Inflammatory macrophage (primary cell): ENCODE data around the gene MORN1.
A peak's percentile ranks its signal among the peaks of the same experiment; 100 is the strongest.
"Not testable (repeated sequence)": the region's sequence is repeated elsewhere in the genome, so short reads cannot be mapped to it uniquely, and the experiment has no call there.

Experiments used
- DNase-seq, 2 donors: peaks; one replicate each; pipeline ENCODE4 v3.0.0-alpha.2; 2020 to 2022
- total RNA-seq, 18 experiments: gene quantifications; one replicate each; lab custom pipeline; 2026; ENCODE audit warnings: mixed read lengths in 6 of 18, inconsistent platforms in 2 of 18; lab: John Stamatoyannopoulos, UW

Gene MORN1
- total RNA-seq, result 0.58 to 4.8 (median 2.4) reads per million in 18 experiments

GRCh38 chr1:2391041-2391930 is at the start of gene MORN1, which contains the start of gene RER1:
MORN1 (minus strand) TSS chr1:2391554; CDS start chr1:2391533, 21 bp downstream.
RER1 (plus strand) TSS chr1:2391841; CDS start chr1:2395791, 3,950 bp downstream.
- DNase-seq, result peak; percentile 100

GRCh38 chr1:2440346-2440745 is 49.0 kb upstream of the MORN1 start:
- not testable (repeated sequence) for DNase-seq

- no peak for DNase-seq
Measured at GRCh38 chr1:2439369-2439768, 48.0 kb upstream of the MORN1 start.

- DNase-seq, result no peak
Measured at GRCh38 chr1:2438641-2439040, 47.3 kb upstream of the MORN1 start.

- DNase-seq, result no peak
Measured at GRCh38 chr1:2438038-2438437, 46.7 kb upstream of the MORN1 start.

GRCh38 chr1:2437617-2438016 is 46.3 kb upstream of the MORN1 start:
- no peak for DNase-seq

- no peak for DNase-seq
Measured at GRCh38 chr1:2436876-2437275, 45.5 kb upstream of the MORN1 start.

- no peak for DNase-seq
Measured at GRCh38 chr1:2435746-2436355, 44.5 kb upstream of the MORN1 start.

GRCh38 chr1:2435091-2435490 is 43.7 kb upstream of the MORN1 start:
- DNase-seq, result no peak

GRCh38 chr1:2433936-2434655 is 42.7 kb upstream of the MORN1 start:
- DNase-seq, result no peak

GRCh38 chr1:2433196-2433595 is 41.8 kb upstream of the MORN1 start:
- no peak for DNase-seq

- no peak for DNase-seq
Measured at GRCh38 chr1:2432441-2432844, 41.1 kb upstream of the MORN1 start.

- DNase-seq, result no peak
Measured at GRCh38 chr1:2431518-2431917, 40.2 kb upstream of the MORN1 start.

- no peak for DNase-seq
Measured at GRCh38 chr1:2431103-2431502, 39.7 kb upstream of the MORN1 start.

- no peak for DNase-seq
Measured at GRCh38 chr1:2430592-2430973, 39.2 kb upstream of the MORN1 start.

GRCh38 chr1:2429780-2430591 is 38.6 kb upstream of the MORN1 start:
- DNase-seq, result peak in 1 of 2 donors; percentile 6

GRCh38 chr1:2428490-2428889 is 37.1 kb upstream of the MORN1 start:
- no peak for DNase-seq

- no peak for DNase-seq
Measured at GRCh38 chr1:2427976-2428375, 36.6 kb upstream of the MORN1 start.

- no peak for DNase-seq
Measured at GRCh38 chr1:2427051-2427450, 35.7 kb upstream of the MORN1 start.

- DNase-seq, result no peak
Measured at GRCh38 chr1:2426540-2426939, 35.2 kb upstream of the MORN1 start.

GRCh38 chr1:2425892-2426291 is 34.5 kb upstream of the MORN1 start:
- no peak for DNase-seq

GRCh38 chr1:2422523-2422922 is 31.2 kb upstream of the MORN1 start:
- DNase-seq, result no peak
